ENCODE results near the gene GLOD5. TPM values are rescaled to one million over a fixed set of nuclear protein-coding genes. Genes with fewer than 3 reads are reported as not detected.

The GLOD5 gene
- total and polyA plus RNA-seq, 9 of the 15 experiments (the other 6 are each of a cell fraction or from before 2014, with no cell fraction given) = 0.27 to 4.4 (median 2.2) TPM

GRCh38 chrX:48816014-48816810 lies 54.7 kb downstream of the GLOD5 start (continued):
- TF ChIP-seq ZBTB33 (CRISPR knock-in tag; IDR thresholded peaks at IDR 0.05) = peak; percentile 83
- no peak for TF ChIP-seq U2AF1 (optimal IDR thresholded peaks at IDR 0.05; ENCODE audit: low read depth, low read length)
- peak; percentile 22 to 41 (median 32); a peak in 3 of 6 replicates for TF ChIP-seq CTCF (IDR thresholded peaks at IDR 0.05 in 2 of 3, conservative IDR thresholded peaks at IDR 0.05 in 1 of 3; ENCODE audit: insufficient read depth in 2 of 3, low read depth in 1 of 3, low read length in 3 of 3)
- no peak for TF ChIP-seq NRF1 (conservative IDR thresholded peaks at IDR 0.05 in 1 of 2, IDR thresholded peaks at IDR 0.05 in 1 of 2)
- no peak for TF ChIP-seq ID3 (CRISPR knock-in tag; IDR thresholded peaks at IDR 0.05)
- no peak for TF ChIP-seq ID3 (tag; IDR thresholded peaks at IDR 0.05)
